Lower lobe of right lung (tissue), 2 donors: Measurements from ENCODE around the gene ABLIM3. TPM values are rescaled to one million over a fixed set of nuclear protein-coding genes. Genes with fewer than 3 reads are reported as not detected.

Source experiments
- ATAC-seq, 2 donors: fragments of 200-7000 bp; cut with Tn5 transposase; one replicate each; pipeline ENCODE4 v1.9.1; 2020 to 2022; ENCODE audit warnings: mild to moderate bottlenecking in 2 of 2, moderate library complexity in 2 of 2
- DNase-seq: peaks from one replicate; pipeline ENCODE4 v3.0.0-alpha.2; 2020
- H3K27ac ChIP-seq: fragments of 200-600 bp; one replicate; pipeline ENCODE4 v1.8.0; 2022
- H3K27me3 ChIP-seq: fragments of 200-600 bp; one replicate; pipeline ENCODE4 v1.8.0; 2022; ENCODE audit warnings: low read depth
- H3K36me3 ChIP-seq: fragments of 200-600 bp; one replicate; pipeline ENCODE4 v1.8.0; 2022; ENCODE audit warnings: mild to moderate bottlenecking
- H3K4me1 ChIP-seq: fragments of 200-600 bp; one replicate; pipeline ENCODE4 v1.8.0; 2022
- H3K4me3 ChIP-seq: fragments of 200-600 bp; one replicate; pipeline ENCODE4 v1.8.0; 2022; ENCODE audit warnings: mild to moderate bottlenecking
- H3K9me3 ChIP-seq: fragments of 200-600 bp; one replicate; pipeline ENCODE4 v1.8.0; 2022
- intact Hi-C: fragments of 100-400 bp; cut with DNase I; formaldehyde crosslinking; loops from one replicate; pipeline ENCODE4 v1.11.0; 2022
- total RNA-seq: library from RNA; stranded (reverse); fragmentation: NEBNext Ultra II Directional; extraction: Animal tissue kit (Norgen Biotek cat#: 25700); gene quantifications from one replicate; pipeline ENCODE4 v1.2.1, GENCODE V29; 2021
- TF ChIP-seq, protein P1 (sequence below): fragments of 200-600 bp; IDR thresholded peaks from one replicate; pipeline ENCODE4 v1.8.0; 2022; ENCODE audit warnings: antibody characterized with exemption, mild to moderate bottlenecking
- donor health status: DM: no; HTN: yes; CAD: no; lungs with severe emphysema.

The ABLIM3 gene
- total RNA-seq, 1 donor from 2014 or later: 26.7 TPM

DNA sequence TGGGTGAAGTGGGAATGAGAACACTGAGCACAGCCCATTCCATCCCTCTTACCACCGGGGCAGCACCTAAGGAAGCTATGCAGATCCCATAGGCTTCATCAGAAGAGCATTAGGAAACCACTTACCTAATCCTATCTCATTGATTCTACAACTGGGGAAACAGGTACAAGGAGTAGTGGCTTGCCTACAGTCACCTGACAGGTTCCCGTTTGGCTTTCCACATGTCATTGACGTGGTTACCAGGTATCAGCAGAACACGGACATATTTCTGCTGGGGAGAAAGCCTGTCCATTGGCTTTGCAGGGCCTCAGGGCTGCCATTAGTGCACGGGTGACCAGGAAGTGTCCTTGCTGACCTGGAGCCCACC lies 141.7 kb downstream of the ABLIM3 start:
- intact Hi-C loops: no loop called here
- DNase-seq: no peak
- no peaks in the 10 kb centered on the region for H3K36me3 ChIP-seq
- no peak overlapping the region for H3K27ac ChIP-seq
- TF ChIP-seq, protein P1, sequence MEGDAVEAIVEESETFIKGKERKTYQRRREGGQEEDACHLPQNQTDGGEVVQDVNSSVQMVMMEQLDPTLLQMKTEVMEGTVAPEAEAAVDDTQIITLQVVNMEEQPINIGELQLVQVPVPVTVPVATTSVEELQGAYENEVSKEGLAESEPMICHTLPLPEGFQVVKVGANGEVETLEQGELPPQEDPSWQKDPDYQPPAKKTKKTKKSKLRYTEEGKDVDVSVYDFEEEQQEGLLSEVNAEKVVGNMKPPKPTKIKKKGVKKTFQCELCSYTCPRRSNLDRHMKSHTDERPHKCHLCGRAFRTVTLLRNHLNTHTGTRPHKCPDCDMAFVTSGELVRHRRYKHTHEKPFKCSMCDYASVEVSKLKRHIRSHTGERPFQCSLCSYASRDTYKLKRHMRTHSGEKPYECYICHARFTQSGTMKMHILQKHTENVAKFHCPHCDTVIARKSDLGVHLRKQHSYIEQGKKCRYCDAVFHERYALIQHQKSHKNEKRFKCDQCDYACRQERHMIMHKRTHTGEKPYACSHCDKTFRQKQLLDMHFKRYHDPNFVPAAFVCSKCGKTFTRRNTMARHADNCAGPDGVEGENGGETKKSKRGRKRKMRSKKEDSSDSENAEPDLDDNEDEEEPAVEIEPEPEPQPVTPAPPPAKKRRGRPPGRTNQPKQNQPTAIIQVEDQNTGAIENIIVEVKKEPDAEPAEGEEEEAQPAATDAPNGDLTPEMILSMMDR: no peak
- no peaks in the 10 kb centered on the region for H3K9me3 ChIP-seq
- no peak for ATAC-seq
- peaks cover 39% of the 10 kb centered on the region for H3K4me1 ChIP-seq
- no peak overlapping the region for H3K4me3 ChIP-seq
- H3K27me3 ChIP-seq: no peaks in the 10 kb centered on the region

DNA sequence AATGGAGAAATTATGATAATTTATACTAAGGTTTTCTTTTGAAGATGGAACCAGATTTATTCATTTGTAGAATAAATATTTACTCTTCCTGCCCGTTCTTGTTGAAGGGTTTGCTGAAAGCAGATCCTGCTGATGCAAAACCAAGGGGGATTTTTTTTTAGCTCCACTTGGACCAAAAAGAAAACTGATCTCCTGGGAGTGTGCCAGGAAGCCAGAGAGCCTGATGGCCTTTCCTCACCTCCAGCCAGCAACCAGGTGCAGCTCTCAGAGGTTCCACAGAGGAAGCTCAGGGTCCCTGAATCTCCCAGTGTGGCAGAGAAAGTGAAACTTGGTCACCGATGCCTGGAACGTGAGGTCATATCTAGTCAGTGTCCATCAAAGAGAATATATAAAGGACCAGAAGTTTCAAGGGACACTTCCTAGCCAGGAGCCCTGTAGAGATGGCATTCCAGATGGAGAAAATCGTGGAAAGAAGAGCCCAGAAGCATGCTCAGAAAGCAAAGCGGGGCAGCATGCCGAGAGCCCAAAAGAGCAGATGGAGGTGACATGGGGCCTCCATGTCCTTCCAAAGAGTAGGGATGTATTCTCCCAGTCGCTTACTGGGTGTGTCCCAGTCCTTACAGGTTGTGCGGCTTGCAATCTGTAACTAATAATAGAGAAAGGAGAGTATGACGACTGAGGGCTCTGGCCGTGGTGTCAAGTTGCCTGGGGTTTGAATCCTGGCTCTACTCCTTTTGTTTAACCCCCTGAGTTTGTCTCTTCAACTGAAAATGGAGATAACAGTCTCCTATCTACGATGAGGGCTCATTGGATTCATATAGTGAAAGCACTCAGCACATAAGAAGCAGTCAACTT lies 142.6 kb downstream of the ABLIM3 start:
- Histone ChIP-seq H3K27me3 (no peaks in the 10 kb centered on the region), H3K4me3 (no peak overlapping the region), H3K4me1 (peaks cover 37% of the 10 kb centered on the region), H3K9me3 (no peaks in the 10 kb centered on the region), H3K36me3 (no peaks in the 10 kb centered on the region), H3K27ac (peak overlapping the region; percentile 10)
- DNase-seq (no peak), ATAC-seq (no peak)
- TF ChIP-seq, protein P1: no peak
- intact Hi-C loops: no loop called here

DNA sequence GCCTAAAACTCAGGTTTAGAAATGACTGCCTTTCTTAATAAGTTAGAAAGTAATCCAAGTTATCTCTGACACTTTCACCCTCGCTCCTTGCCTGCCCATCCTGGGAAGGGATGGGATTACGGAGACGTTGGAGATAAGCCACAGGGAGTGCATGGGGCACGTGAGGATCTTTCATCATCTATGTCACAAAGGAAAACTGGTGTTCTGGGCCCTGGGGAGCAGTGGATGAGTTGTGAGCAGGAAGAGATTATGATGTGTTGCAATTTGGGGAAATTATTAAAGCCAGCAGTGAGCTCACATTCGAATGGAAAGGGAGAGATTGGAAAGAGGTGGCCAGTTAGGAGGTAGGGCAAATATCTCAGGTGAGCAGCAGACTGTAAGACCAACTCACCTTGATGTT lies 143.2 kb downstream of the ABLIM3 start:
- Histone ChIP-seq H3K4me3 (no peak overlapping the region), H3K27ac (peak overlapping the region; percentile 10), H3K36me3 (no peaks in the 10 kb centered on the region), H3K4me1 (peaks cover 37% of the 10 kb centered on the region), H3K27me3 (no peaks in the 10 kb centered on the region), H3K9me3 (no peaks in the 10 kb centered on the region)
- ATAC-seq (peak in 1 of 2 donors; percentile 49), DNase-seq (no peak)
- intact Hi-C loops: no loop called here
- TF ChIP-seq, protein P1: no peak

DNA sequence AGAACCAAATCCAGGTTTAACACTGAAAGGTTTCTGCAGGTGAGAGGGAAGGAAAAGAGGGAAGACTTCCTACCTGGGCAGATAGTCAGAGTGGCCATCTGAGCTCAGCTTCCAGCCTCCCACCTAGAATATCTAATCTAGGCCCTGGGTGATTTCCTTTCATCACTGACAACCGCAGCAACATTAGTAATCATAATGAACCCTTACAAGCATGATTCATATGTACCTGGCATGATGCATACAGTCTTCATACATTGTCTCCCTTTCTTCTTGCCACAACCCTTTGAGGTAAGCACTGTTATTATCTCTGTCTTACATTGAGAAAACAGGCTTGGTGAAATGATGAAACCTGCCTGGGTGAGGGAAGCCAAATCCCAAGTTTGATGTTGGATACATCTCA lies 143.9 kb downstream of the ABLIM3 start:
- Histone ChIP-seq H3K4me3 (no peak overlapping the region), H3K9me3 (no peaks in the 10 kb centered on the region), H3K27ac (no peak overlapping the region), H3K27me3 (no peaks in the 10 kb centered on the region), H3K4me1 (peaks cover 33% of the 10 kb centered on the region), H3K36me3 (no peaks in the 10 kb centered on the region)
- DNase-seq: no peak
- intact Hi-C loops: no loop called here
- TF ChIP-seq, protein P1: no peak
- ATAC-seq: no peak

DNA sequence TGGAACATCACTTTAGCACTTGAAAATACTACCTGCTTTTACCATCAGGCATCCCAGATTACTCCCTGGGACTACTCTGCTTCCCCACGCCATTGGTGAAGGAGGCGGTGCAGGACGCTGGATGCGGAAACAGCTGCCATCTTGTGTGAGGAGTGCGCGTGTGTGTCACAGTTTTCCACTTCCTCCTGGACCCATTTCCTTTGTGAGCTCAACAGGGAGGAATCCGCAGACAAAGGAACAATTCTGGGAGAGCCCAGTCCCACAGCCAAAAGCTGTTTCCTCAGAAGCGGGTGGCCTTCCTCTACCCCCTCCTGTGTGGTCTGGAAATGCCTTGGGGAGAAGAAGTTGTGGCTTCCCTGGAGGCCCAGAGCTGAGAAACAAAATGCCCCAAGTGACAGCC lies 147.1 kb downstream of the ABLIM3 start:
- no peak for DNase-seq
- TF ChIP-seq, protein P1: no peak
- H3K9me3 ChIP-seq: no peaks in the 10 kb centered on the region
- no peaks in the 10 kb centered on the region for H3K27me3 ChIP-seq
- peaks cover 29% of the 10 kb centered on the region for H3K4me1 ChIP-seq
- intact Hi-C loops: no loop called here
- H3K36me3 ChIP-seq: no peaks in the 10 kb centered on the region
- peak overlapping the region; percentile 72 for H3K27ac ChIP-seq
- no peak overlapping the region for H3K4me3 ChIP-seq
- ATAC-seq: peak; percentile 54
